A549 (cell line): ENCODE results near the gene OR1J2. TPM values are rescaled to one million over a fixed set of nuclear protein-coding genes. Genes with fewer than 3 reads are reported as not detected.

Experiments
- ATAC-seq, 2 experiments: fragments of 200-7000 bp in 1 of 2; fragments of >200 bp in 1 of 2; cut with Nextera tagmentation in 1 of 2; cut with Tn5 transposase in 1 of 2; 3 replicates each; pipeline versions ENCODE4 v1.8.0 to v1.9.1; 2018 to 2020; ENCODE audit warnings: mild to moderate bottlenecking in 1 of 2, moderate library complexity in 1 of 2
- CTCF ChIA-PET: fragments of 300-600 bp; sonication (Branson Sonifier 250); formaldehyde crosslinking; extraction: SDS; loops from one replicate; lab custom pipeline; 2021; ENCODE audit warnings: antibody characterized with exemption, inconsistent platforms; lab: Yijun Ruan, JAX
- POLR2A ChIA-PET: fragments of 350-600 bp; formaldehyde crosslinking; extraction: SDS; loops from one replicate; lab custom pipeline; 2021; ENCODE audit warnings: antibody characterized with exemption, inconsistent platforms; lab: Yijun Ruan, JAX
- DNase-seq, 2 experiments: peaks; one replicate each; pipeline versions ENCODE4 v3.0.0 to v3.0.0-alpha.2; 2011 to 2016; ENCODE audit warnings: low read depth in 1 of 2, low spot score in 1 of 2
- FAIRE-seq: peaks from 2 replicates; lab custom pipeline; 2011; peaks lifted over from hg19 to GRCh38; lab: Jason Lieb, UNC
- H3K27ac ChIP-seq, 2 experiments: fragments of >200 bp; sonication (Bioruptor Twin); formaldehyde crosslinking; 3 replicates each; pipeline ENCODE4 v1.5.1; 2016 to 2017
- H3K4me1 ChIP-seq: fragments of >200 bp; sonication (Bioruptor Twin); formaldehyde crosslinking; 3 replicates; pipeline ENCODE4 v1.6.1; 2016
- H3K4me2 ChIP-seq: fragments of >200 bp; sonication (Bioruptor Twin); formaldehyde crosslinking; 3 replicates; pipeline ENCODE4 v1.6.1; 2016
- H3K4me3 ChIP-seq: fragments of >200 bp; sonication (Bioruptor Twin); formaldehyde crosslinking; 3 replicates; pipeline ENCODE4 v1.5.1; 2016
- H3K9me3 ChIP-seq: fragments of >200 bp; sonication (Bioruptor Twin); formaldehyde crosslinking; 3 replicates; pipeline ENCODE4 v1.6.1; 2016
- CBX8 ChIP-seq: fragments of 200-600 bp; sonication (generic); IDR thresholded peaks from 2 replicates; pipeline ENCODE4 v1.6.1; 2016
- CEBPB ChIP-seq, 2 experiments: fragments of >200 bp in 1 of 2; sonication (Bioruptor Twin) in 1 of 2; formaldehyde crosslinking in 1 of 2; IDR thresholded peaks; 2 replicates each; pipeline ENCODE4 v1.6.1; 2012 to 2016
- CHD2 ChIP-seq: fragments of 150-350 bp; IDR thresholded peaks from 2 replicates; pipeline ENCODE4 v1.6.1; 2014; ENCODE audit warnings: low read length; ENCODE audit not compliant: partially characterized antibody
- E2F6 ChIP-seq: IDR thresholded peaks from 2 replicates; pipeline ENCODE4 v1.6.1; 2012; ENCODE audit warnings: low read depth, borderline replicate concordance
- EHF ChIP-seq: fragments of 250-450 bp; sonication (Bioruptor Pico); IDR thresholded peaks from 2 replicates; pipeline ENCODE4 v1.5.0; 2020; ENCODE audit warnings: mild to moderate bottlenecking
- EP300 ChIP-seq, 2 experiments: fragments of >200 bp; sonication (Bioruptor Twin); formaldehyde crosslinking; IDR thresholded peaks; 2 replicates in 1 of 2; 3 replicates in 1 of 2; pipeline ENCODE4 v1.6.1; 2016 to 2017
- FOSB ChIP-seq: fragments of 250-450 bp; sonication (Bioruptor Pico); IDR thresholded peaks from 2 replicates; pipeline ENCODE4 v1.5.0; 2020; ENCODE audit warnings: mild to moderate bottlenecking, moderate library complexity
- HDAC2 ChIP-seq: fragments of 200-600 bp; sonication (generic); IDR thresholded peaks from 2 replicates; pipeline ENCODE4 v1.6.1; 2016
- HMGXB4 ChIP-seq: fragments of 250-450 bp; sonication (Bioruptor Pico); IDR thresholded peaks from 2 replicates; pipeline ENCODE4 v1.5.0; 2021; ENCODE audit warnings: mild to moderate bottlenecking, moderate library complexity, borderline replicate concordance
- HOXA7 ChIP-seq: fragments of 250-450 bp; sonication (Bioruptor Pico); IDR thresholded peaks from 2 replicates; pipeline ENCODE4 v1.5.0; 2020; ENCODE audit warnings: mild to moderate bottlenecking, moderate library complexity
- JUN ChIP-seq, 2 experiments: fragments of >200 bp; sonication (Bioruptor Twin); formaldehyde crosslinking; IDR thresholded peaks; 2 replicates in 1 of 2; 3 replicates in 1 of 2; pipeline ENCODE4 v1.6.1; 2016 to 2017
- JUNB ChIP-seq: fragments of >200 bp; sonication (Bioruptor Twin); formaldehyde crosslinking; IDR thresholded peaks from 2 replicates; pipeline ENCODE4 v1.6.1; 2016
- MAFK ChIP-seq: fragments of 450-650 bp; IDR thresholded peaks from 2 replicates; pipeline ENCODE4 v1.6.1; 2014; ENCODE audit not compliant: partially characterized antibody
- NFE2L2 ChIP-seq: fragments of 150-350 bp; conservative IDR thresholded peaks from 2 replicates; pipeline ENCODE4 v1.6.1; 2014; ENCODE audit warnings: low read length
- NR3C1 ChIP-seq: fragments of >200 bp; sonication (Bioruptor Twin); formaldehyde crosslinking; IDR thresholded peaks from 3 replicates; pipeline ENCODE4 v1.6.1; 2017
- POLR2AphosphoS2 ChIP-seq: conservative IDR thresholded peaks from 2 replicates; pipeline ENCODE4 v1.6.1; 2012; ENCODE audit warnings: low read length, improper control_type of control experiment, inconsistent platforms
- REST ChIP-seq: fragments of 200-600 bp; sonication (generic); IDR thresholded peaks from 2 replicates; pipeline ENCODE4 v1.6.1; 2016; ENCODE audit warnings: antibody characterized with exemption, mild to moderate bottlenecking, moderate library complexity
- RNF2 ChIP-seq: fragments of 200-600 bp; sonication (generic); IDR thresholded peaks from 2 replicates; pipeline ENCODE4 v1.6.1; 2016; ENCODE audit warnings: low read depth, mild to moderate bottlenecking, antibody characterized with exemption, moderate library complexity, borderline replicate concordance
- ZC3H11A ChIP-seq: fragments of 450-650 bp; IDR thresholded peaks from 2 replicates; pipeline ENCODE4 v1.6.1; 2014; ENCODE audit warnings: antibody characterized with exemption, mild to moderate bottlenecking
- ZFP36 ChIP-seq: fragments of 450-650 bp; IDR thresholded peaks from 2 replicates; pipeline ENCODE4 v1.6.1; 2014; ENCODE audit warnings: borderline replicate concordance; ENCODE audit not compliant: partially characterized antibody
- WGBS: methylation state at CpG from one replicate; pipeline ENCODE4 v1.1.6; 2017; ENCODE audit errors: missing lambda C conversion rate; 5-methylcytosine and 5-hydroxymethylcytosine counted together
- polyA plus RNA-seq, 4 experiments: library from polyadenylated mRNA; depleted of rRNA in 3 of 4; stranded (reverse); fragments of >200 nt; fragmentation: RNase III in 1 of 4; extraction: RNeasy Plus Mini Kit Qiagen cat#74134 plus additional on column Dnase treatment in 1 of 4; gene quantifications; 2 replicates in 3 of 4; 3 replicates in 1 of 4; pipeline ENCODE4 v1.2.3, GENCODE V29; 2011 to 2017
- TF ChIP-seq, protein P1 (sequence below): IDR thresholded peaks from 2 replicates; pipeline ENCODE4 v1.6.1; 2012
- TF ChIP-seq, protein P2 (sequence below): fragments of >200 bp; sonication (Bioruptor Twin); formaldehyde crosslinking; IDR thresholded peaks from 3 replicates; pipeline ENCODE4 v1.5.1; 2016

The OR1J2 gene
- polyA plus RNA-seq, 2 of the 4 experiments (the other 2 are of a cell fraction), result 0.09 to 0.21 TPM

- no peak overlapping the region for H3K4me2 ChIP-seq
- TF ChIP-seq HDAC2 (no peak), NFE2L2 (no peak), FOSB (no peak), ZFP36 (no peak), CBX8 (no peak), JUNB (no peak)
- TF ChIP-seq, protein P1, sequence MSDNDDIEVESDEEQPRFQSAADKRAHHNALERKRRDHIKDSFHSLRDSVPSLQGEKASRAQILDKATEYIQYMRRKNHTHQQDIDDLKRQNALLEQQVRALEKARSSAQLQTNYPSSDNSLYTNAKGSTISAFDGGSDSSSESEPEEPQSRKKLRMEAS, result no peak
- ATAC-seq, result no peak
- no peak for DNase-seq
- no peaks in the 10 kb centered on the region for H3K4me1 ChIP-seq
- no peaks in the 10 kb centered on the region for H3K9me3 ChIP-seq
- ChIA-PET CTCF (interaction anchor here (0.6 kb wide), 1 partner anchor 1131 kb away, joined by 3 read pairs; no protein-coding TSS in a partner anchor), POLR2A (no interaction called here)
- no peak for FAIRE-seq
- H3K4me3 ChIP-seq, result no peak overlapping the region
- no peak overlapping the region for H3K27ac ChIP-seq
- 48% methylated on average over 8 of the region's 8 CpGs for WGBS
These were observed 35.6 kb downstream of the OR1J2 start for GRCh38 chr9:122546196-122546595.

DNA sequence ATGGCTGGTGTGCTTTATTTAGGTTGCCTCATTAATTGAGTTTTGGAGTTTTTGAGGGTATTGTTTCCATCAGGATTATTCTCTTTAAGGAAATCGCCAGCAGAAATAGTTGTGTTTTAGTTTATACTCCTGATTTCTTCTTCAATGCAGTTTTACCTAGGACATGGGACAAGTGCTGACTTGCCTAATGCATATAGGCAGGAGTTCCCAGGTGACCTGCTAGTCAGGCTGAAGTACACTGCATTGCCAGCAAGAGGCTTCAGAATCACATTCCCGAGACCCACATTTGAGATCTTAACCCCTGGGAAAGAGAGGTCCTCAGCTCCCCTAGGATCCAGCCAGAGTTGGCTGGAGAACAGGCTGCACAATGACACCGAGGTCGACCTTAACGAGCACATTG is 40.8 kb downstream of the OR1J2 start:
- H3K4me3 ChIP-seq, result no peak overlapping the region
- ATAC-seq (no peak), DNase-seq (no peak), FAIRE-seq (no peak)
- H3K27ac ChIP-seq, result no peak overlapping the region
- TF ChIP-seq ZC3H11A (no peak), NR3C1 (no peak), RNF2 (no peak), JUN (IDR thresholded peaks at IDR 0.05) (no peak), POLR2AphosphoS2 (no peak), MAFK (no peak), REST (no peak), HOXA7 (no peak)
- TF ChIP-seq, protein P2, sequence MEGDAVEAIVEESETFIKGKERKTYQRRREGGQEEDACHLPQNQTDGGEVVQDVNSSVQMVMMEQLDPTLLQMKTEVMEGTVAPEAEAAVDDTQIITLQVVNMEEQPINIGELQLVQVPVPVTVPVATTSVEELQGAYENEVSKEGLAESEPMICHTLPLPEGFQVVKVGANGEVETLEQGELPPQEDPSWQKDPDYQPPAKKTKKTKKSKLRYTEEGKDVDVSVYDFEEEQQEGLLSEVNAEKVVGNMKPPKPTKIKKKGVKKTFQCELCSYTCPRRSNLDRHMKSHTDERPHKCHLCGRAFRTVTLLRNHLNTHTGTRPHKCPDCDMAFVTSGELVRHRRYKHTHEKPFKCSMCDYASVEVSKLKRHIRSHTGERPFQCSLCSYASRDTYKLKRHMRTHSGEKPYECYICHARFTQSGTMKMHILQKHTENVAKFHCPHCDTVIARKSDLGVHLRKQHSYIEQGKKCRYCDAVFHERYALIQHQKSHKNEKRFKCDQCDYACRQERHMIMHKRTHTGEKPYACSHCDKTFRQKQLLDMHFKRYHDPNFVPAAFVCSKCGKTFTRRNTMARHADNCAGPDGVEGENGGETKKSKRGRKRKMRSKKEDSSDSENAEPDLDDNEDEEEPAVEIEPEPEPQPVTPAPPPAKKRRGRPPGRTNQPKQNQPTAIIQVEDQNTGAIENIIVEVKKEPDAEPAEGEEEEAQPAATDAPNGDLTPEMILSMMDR, result no peak
- 9% methylated on average over 4 of the region's 5 CpGs for WGBS
- no peaks in the 10 kb centered on the region for H3K4me1 ChIP-seq
- no peaks in the 10 kb centered on the region for H3K9me3 ChIP-seq
- POLR2A ChIA-PET, result no interaction called here
- H3K4me2 ChIP-seq, result no peak overlapping the region
- CTCF ChIA-PET, result interaction anchor here (0.6 kb wide), 1 partner anchor 344 kb away, joined by 4 read pairs; no protein-coding TSS in a partner anchor

DNA sequence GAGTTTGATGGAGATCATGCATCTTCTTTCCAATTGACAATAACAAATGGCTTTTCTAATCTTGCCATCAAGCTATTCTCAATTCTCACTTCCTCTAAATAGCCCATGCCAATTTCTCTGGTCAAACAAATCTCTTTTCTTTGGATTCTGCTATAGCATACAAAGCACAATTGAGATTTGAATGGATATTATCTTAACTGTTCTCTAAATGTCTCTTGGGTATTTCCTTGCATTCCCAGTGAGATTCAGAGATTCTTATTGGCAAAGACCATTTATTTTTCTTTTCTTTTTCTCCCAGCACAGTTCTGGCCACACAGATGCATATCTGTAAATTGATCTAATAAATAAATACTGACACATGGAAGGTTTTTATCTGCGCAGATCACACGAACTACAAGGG is 42.2 kb downstream of the OR1J2 start, which contains the start of gene OR1N2:
Gene OR1N2 (plus strand): TSS at position 301 of the 400 bp plus-strand sequence. CDS start 100 bp downstream, outside the sequence.
- CTCF ChIA-PET, result interaction anchor here (0.6 to 1.6 kb wide), 2 partner anchors 11 to 57 kb away, joined by 3 to 5 read pairs; no protein-coding TSS in a partner anchor

More for the DNA sequence above, 42.2 kb downstream of the OR1J2 start, which contains the start of gene OR1N2:
- Histone ChIP-seq H3K27ac (no peak within 1 kb of the TSS), H3K4me1 (no peaks in the 10 kb centered on the region), H3K9me3 (no peaks in the 10 kb centered on the region), H3K4me2 (no peak within 1 kb of the TSS), H3K4me3 (no peak within 1 kb of the TSS)
- ATAC-seq, result no peak
- TF ChIP-seq CEBPB (IDR thresholded peaks at IDR 0.05) (no peak), RNF2 (no peak), CBX8 (no peak), EHF (CRISPR knock-in tag) (no peak), E2F6 (no peak), HMGXB4 (CRISPR knock-in tag) (no peak), EP300 (IDR thresholded peaks at IDR 0.05) (no peak), CHD2 (no peak)
- no peak for DNase-seq
- FAIRE-seq, result no peak
- POLR2A ChIA-PET, result no interaction called here
- WGBS, result 3% methylated on average over 2 of the region's 2 CpGs
